ENCODE results near the gene POLR3B. TPM values are rescaled to one million over a fixed set of nuclear protein-coding genes. Genes with fewer than 3 reads are reported as not detected.

Gene POLR3B
- total RNA-seq, 1 donor, result 18.5 TPM

GRCh38 chr12:106358396-106359241 lies 1.1 kb downstream of the POLR3B start:
- H3K4me3 ChIP-seq (ENCODE audit: low read depth, low read length), result peak overlapping the region; percentile 95
- TF ChIP-seq CTCF (IDR thresholded peaks at IDR 0.05; ENCODE audit: insufficient read depth, low read length), result no peak
- peak; percentile 86 for DNase-seq (ENCODE audit: low read depth)

- no peak for DNase-seq (ENCODE audit: low read depth)
- H3K4me3 ChIP-seq (ENCODE audit: low read depth, low read length), result no peak overlapping the region
- TF ChIP-seq CTCF (IDR thresholded peaks at IDR 0.05; ENCODE audit: insufficient read depth, low read length), result no peak
Observed at GRCh38 chr12:106359646-106360399, 2.3 kb downstream of the POLR3B start.

- TF ChIP-seq CTCF (IDR thresholded peaks at IDR 0.05; ENCODE audit: insufficient read depth, low read length), result no peak
- no peak overlapping the region for H3K4me3 ChIP-seq (ENCODE audit: low read depth, low read length)
- no peak for DNase-seq (ENCODE audit: low read depth)
Observed at GRCh38 chr12:106360400-106360994, 2.9 kb downstream of the POLR3B start.

GRCh38 chr12:106362971-106363370 lies 5.4 kb downstream of the POLR3B start:
- TF ChIP-seq CTCF (IDR thresholded peaks at IDR 0.05; ENCODE audit: insufficient read depth, low read length), result no peak
- no peak for DNase-seq (ENCODE audit: low read depth)
- no peak overlapping the region for H3K4me3 ChIP-seq (ENCODE audit: low read depth, low read length)

GRCh38 chr12:106364261-106364660 lies 6.7 kb downstream of the POLR3B start:
- no peak for DNase-seq (ENCODE audit: low read depth)
- no peak overlapping the region for H3K4me3 ChIP-seq (ENCODE audit: low read depth, low read length)
- TF ChIP-seq CTCF (IDR thresholded peaks at IDR 0.05; ENCODE audit: insufficient read depth, low read length), result no peak

GRCh38 chr12:106369624-106370346 lies 12.2 kb downstream of the POLR3B start:
- peak; percentile 78 for DNase-seq (ENCODE audit: low read depth)
- no peak for TF ChIP-seq CTCF (IDR thresholded peaks at IDR 0.05; ENCODE audit: insufficient read depth, low read length)
- H3K4me3 ChIP-seq (ENCODE audit: low read depth, low read length), result no peak overlapping the region
